ENCODE data around the gene GLTP.
"Not testable (repeated sequence)": the region's sequence is repeated elsewhere in the genome, so short reads cannot be mapped to it uniquely, and the experiment has no call there.

GLTP gene

GRCh38 chr12:109877504-109878246, 2.7 kb downstream of the GLTP start:
- no peak for DNase-seq (ENCODE audit: low read depth)

- DNase-seq (ENCODE audit: low read depth), result no peak
These were observed 3.9 kb downstream of the GLTP start for GRCh38 chr12:109876406-109876805.

GRCh38 chr12:109875572-109876131, 4.7 kb downstream of the GLTP start:
- no peak for DNase-seq (ENCODE audit: low read depth)

DNA sequence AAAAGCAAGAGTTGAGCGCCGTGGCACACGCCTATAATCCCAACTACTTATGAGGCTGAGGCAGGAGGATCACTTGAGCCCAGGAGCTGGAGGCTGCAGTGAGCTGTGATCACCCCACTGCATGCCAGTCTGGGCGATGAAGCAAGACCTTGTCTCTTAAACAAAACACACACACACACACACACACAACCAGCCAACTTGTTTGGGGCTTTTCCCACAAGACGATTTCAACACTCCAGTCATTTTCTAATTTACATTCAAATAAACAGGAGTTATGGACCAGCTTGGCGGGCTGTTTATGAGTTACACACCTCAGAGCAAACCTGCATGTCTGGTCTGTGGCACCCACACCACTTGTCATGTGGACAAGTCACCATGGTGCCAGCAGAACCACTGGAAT, 6.7 kb downstream of the GLTP start:
- DNase-seq (ENCODE audit: low read depth), result no peak

DNA sequence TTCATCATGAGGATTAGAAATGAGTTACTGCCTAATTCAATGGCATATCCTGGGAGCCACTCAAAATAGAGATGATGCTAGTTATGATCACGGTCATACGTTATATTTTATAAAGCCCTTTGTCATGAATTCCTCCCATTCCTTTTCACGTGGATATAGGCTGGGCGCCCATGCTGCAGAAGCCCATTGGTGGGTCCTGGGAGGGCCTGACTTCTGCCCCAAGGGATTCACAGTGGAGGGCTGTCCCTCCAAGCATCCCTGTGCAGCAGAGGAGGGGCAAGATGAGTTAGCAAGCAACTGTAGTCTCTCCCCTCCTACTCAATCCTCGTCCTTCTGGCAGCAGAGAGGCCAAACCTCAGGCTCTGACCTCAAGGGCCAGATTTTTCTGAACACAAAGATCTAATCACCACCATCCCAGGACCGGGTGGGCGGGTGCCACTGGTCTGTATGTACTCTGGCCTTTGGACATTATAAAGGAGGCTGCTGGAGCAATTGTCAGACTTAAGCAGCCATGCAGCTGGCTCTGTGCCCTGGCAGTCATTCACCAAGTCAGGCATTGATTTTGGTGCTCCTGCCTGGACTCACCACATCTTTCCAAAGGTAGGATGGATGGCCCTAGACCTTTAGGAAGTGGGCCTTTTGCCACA, 8.6 kb downstream of the GLTP start:
- no peak for DNase-seq (ENCODE audit: low read depth)

GRCh38 chr12:109870648-109871047, 9.7 kb downstream of the GLTP start:
- DNase-seq (ENCODE audit: low read depth), result no peak

- DNase-seq (ENCODE audit: low read depth), result no peak
These were observed 11.9 kb downstream of the GLTP start for GRCh38 chr12:109868182-109869051.

- no peak for DNase-seq (ENCODE audit: low read depth)
These were observed 15.4 kb downstream of the GLTP start for GRCh38 chr12:109864916-109865315.

DNA sequence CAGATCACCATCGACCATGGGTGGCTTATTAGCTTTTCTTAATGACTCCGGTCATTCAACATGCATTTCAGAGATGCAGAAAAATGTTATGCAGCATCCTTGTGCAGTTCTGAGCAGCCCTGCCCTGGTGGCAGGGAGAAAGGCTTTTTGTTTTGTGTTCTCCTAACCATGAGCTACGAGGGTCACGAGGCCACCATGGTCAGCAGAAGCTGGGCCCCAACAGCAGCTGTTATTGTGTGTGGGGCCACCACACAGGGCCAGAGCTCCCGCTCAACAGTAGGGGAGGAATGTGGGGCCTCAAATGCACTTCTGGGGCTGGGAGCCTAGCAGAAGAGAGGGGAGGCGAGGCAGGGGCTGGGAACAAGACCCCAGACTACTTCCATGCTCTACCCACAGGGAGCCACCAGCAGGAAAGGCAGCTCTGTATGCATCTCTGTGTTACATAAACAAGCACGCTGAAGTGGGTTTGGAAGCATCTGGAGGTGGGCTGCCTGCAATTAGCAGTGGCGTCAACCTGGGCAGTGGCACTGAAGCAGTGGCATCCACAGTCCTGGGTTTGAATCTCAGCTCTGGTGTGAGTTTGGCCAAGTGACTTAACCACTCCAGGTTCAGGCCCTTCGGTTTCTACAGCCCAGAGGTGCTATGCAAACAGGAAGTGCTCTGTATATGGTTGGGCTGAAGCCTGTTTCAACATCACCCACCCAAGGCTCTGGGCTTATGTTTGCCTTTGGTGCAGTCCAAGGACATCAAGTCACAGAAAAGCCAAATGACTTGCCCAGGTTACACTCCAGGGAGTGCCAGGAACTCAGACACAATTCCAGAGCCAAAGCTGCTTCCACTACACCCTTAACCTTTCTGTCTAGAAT, 16.3 kb downstream of the GLTP start:
- no peak for DNase-seq (ENCODE audit: low read depth)

- DNase-seq (ENCODE audit: low read depth), result not testable (repeated sequence)
These were observed 17.9 kb downstream of the GLTP start for GRCh38 chr12:109862491-109862890.

GRCh38 chr12:109861689-109862314, 18.5 kb downstream of the GLTP start:
- no peak for DNase-seq (ENCODE audit: low read depth)

DNA sequence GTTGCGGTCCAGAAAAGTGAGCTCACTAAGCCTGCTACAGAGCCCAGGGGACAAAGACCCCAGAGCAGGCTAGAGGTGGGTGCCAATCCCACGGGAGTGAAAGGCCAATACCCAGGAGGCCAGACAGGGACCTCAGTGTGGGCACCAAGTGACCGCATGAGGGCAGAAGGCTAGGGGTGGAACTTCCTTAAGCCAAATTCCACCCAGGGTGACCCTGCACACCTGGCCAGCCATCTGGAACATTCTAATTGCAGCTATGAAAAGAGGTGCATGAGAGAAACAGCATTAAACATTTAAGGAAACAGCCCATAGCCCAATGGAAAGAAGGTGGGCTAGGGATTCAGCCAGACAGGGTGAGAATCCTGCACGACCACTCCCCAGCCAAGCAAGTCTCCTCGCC, 19.4 kb downstream of the GLTP start:
- no peak for DNase-seq (ENCODE audit: low read depth)

DNA sequence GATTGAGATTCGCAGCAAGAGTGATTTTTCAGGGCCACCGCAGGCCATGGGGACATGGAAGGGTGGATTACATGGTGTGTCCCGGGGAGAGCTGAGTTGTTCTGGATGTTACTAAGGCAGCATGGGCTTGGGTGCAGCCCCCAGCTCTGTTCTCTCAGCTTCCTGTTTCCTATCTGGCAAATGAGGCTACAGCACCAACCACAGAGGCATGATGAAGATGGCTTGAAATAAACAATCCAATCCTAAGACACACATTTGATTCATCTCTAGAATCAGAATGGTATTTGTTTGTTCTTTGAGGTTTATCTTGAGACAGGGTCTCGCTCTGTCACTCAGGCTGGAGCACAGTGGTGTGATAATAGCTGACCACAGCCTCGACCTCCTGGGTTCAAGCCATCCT, 21.6 kb downstream of the GLTP start:
- DNase-seq (ENCODE audit: low read depth), result no peak

DNA sequence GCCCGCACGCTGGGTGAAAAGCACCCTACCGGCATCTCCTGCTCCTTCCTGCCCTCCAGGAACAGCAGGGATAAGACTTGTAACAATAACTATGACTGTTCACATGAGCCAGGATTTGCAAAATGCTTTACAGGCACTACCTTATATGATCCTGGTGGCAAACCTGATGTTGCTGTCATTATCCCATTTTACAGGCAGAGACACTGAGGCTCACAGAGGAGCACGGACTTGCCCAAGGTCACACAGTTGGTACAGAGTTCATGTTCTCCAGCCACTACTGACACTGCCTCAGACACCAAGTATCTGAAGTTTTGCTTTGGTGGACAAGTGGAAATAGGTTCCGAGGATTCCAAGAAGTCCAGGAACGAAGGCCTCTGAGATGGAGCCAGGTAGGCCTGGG, 22.6 kb downstream of the GLTP start:
- no peak for DNase-seq (ENCODE audit: low read depth)

DNA sequence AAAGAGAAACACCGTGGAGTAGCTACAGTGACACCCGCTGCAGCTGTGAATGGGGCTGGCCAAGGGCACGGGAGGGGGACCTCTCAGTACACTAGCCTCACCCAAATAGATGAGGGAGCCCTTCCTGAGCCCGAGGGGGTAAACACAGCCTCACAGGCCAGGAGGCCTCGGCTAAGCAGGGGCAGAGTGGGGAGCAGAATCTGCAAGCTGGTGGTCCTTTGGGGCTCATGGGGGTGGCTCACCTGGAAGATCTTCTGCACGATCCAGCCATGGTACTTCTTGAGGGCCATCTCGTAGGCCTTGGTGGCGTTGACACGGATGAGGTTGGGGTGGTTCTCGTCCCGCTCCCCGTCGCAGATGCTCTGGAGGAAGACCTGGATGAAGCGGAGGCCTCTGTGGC, 25.0 kb downstream of the GLTP start:
- no peak for DNase-seq (ENCODE audit: low read depth)

- not testable (repeated sequence) for DNase-seq (ENCODE audit: low read depth)
These were observed 29.8 kb downstream of the GLTP start for GRCh38 chr12:109850518-109850917.

GRCh38 chr12:109847142-109847735, 33.1 kb downstream of the GLTP start:
- DNase-seq (ENCODE audit: low read depth), result no peak

DNA sequence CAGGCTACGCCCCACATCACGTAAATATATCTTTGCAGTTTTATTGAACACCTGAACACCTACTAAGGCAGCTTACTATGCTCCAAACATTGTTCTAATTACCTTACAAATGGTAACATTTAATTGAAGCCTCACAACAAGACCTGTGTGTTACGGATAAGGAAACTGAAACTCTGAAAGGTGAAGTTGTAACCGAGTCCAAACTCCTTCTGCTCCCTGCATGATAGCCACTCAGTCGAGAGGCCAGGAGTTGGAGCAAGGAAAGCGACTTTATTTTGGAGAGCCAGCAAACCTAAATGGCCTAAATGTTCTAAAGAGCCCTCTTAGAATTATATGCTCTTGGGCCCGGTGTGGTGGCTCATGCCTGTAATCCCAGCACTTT, 34.5 kb downstream of the GLTP start:
- DNase-seq (ENCODE audit: low read depth), result no peak

- DNase-seq (ENCODE audit: low read depth), result no peak
These were observed 35.1 kb downstream of the GLTP start for GRCh38 chr12:109844983-109845823.

GRCh38 chr12:109844091-109844490, 36.2 kb downstream of the GLTP start:
- DNase-seq (ENCODE audit: low read depth), result no peak

All from non-pigmented ciliary epithelial cell (primary cell).